HG02970 (cell line): Measurements from ENCODE around the gene ANTXR1.

ENCODE experiments used
- ATAC-seq: cut with Tn5 transposase; IDR thresholded peaks from one replicate; pipeline ENCODE4 v1.9.1; 2021; ENCODE audit warnings: mild to moderate bottlenecking, moderate library complexity, moderate number of reproducible peaks; ENCODE audit not compliant: unreplicated experiment, low FRiP score

The ANTXR1 gene

DNA sequence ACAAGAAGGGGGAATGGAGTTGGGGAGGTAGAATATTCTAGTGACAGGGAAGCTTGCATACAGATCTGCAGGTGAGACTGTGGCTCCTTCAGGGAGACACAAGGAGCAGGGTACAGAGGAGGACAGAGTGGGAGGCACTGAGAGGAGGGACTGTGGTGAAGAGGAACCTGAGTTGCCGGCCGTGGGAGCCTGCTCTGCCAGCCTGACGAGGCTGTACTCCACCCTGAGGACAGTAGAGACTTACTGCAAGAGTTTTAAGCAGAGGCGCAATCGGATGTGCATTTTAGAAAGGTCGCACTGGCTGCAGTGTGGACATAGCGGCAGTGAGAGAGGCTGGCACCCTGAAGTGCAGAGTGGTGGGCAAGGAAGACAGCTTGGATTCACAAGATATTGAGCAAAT lies 188.3 kb downstream of the ANTXR1 start:
- no peak for ATAC-seq

DNA sequence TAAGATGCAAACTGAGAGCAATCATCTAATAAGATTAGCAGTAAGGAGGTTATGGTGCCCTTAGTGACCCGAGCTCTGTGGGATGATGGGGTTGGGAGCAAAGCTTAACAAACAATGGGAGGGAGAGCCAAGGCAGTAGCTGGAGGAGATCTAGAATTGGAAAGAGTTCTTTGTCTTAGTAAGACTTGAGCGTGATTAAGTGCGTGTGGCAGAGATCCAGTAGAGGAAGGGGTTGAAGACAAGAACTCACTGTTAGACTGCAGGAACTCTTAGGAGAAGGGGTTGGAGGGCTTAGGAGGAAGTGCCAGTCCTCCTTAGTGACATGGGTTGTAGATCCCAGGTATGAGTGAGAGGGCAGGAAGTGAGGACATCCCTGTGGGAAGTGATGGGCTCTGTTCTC lies 189.3 kb downstream of the ANTXR1 start:
- ATAC-seq, result no peak

DNA sequence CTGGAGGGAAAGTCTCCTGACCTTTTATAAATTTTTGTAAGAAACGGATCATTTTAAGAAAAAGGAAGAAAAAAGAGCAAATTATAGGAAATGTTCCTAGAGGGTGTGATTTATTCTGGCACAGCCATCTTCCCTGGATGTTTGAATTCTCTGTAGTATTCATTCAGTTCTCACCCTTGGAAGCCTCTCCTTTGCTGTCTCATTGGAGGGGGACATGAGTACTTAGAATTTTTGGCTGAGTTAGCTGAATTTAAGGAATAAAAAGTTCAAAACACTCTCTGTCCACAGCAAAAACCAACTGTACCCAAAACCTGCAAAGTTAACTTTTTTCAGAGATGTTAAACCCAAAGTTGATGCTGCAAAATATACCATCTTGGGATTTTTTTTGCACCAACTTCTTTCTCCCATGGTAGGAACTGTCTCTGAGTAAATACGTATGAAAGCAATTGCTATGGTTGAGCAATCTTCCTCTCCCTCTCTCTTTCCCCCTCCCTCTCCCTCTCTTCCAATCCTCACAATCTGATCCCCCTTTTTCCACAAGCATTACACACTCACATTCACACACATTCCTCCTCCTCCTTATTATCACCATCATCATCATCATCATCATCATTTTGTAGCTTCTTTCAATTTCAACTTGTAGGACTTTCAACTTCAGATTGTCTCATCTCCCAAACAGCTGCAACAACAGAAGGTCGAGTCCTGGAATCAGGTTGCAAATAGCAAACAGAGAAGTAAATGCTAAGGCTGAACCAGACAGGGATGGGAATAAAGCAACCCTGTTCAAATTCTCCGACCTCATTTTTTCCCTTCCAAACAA lies 190.4 kb downstream of the ANTXR1 start:
- no peak for ATAC-seq

DNA sequence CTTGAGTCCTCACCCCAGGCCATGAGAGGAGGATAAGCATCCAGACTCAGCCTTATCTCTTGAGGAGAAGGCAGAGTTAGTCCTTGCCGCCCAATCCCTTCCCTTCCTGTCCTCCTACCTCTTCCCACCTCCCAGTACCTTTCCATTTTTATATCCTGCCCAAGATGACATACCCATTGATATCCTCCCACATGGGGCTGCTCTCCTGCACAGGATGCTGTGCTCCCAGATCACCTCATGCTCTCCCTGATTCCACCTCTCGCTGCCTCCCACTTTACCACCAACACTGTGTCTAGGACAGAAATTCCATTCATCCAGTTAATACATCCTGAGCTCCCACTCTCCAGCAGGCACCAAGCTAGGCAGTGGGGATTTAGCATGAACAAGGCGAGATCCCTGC lies 191.7 kb downstream of the ANTXR1 start:
- ATAC-seq, result no peak

DNA sequence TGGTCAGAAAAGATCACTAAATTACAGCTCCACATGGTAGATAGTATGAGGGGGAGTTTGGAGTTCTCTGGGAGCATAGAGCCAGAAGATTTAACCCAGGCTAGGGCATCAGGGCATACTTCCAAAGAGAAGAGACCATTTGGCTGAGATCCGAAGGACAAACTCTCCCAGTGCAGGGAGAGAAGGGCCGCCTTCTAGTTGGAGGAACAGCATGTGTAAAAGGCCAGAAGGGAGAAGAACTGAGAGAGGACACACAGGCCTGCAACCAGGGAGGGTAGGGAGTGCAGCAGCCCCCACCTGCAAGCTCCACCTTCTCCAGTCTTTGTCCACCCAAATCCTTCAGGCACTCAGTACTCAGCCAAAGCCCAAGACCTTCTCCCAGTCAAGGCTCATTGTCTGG lies 192.1 kb downstream of the ANTXR1 start:
- ATAC-seq, result no peak

DNA sequence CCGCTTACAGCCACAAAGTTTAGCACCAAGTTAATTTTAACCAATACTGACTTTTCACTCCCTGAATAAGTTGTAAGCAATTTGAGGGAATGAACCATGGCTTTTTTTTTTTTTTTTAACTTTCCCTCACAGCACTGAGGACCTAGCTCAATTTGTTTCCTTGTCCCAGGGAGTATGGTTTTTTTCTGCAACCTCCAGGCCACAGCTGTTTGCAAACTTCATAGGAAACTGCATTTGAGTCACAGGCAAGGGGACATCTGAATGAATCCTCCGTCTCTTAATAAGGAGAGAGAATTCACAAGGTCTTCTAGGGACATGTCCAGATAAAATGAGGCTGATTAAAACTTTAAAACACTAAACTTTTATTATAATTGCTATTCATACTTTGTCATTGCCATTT lies 192.5 kb downstream of the ANTXR1 start:
- no peak for ATAC-seq

DNA sequence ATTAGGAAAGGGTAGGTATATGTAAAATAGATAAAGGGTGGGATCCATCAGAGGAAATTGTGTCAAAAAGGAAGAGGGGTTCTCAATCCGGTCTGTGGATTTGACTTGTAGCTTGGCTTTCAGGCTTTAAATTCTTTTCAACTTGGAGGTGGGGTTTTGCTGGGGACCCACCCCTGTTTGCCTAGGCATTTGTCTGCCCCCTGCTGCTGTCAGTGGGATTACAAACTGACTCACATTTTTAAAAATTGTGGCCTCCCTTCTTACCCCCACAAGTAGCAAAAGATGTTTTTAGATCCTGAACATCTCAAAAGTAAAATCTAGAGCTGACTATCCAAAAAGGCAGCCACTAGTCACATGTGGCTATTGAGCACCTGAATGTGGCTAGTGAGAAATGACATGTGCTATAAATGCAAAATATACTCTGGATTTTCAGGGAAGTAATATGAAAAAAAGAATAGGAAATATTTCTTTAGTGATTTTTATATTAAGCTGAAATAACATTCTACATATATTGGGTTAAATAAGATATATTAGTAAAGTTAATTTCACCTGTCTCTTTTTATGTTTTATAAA lies 195.1 kb downstream of the ANTXR1 start:
- no peak for ATAC-seq

DNA sequence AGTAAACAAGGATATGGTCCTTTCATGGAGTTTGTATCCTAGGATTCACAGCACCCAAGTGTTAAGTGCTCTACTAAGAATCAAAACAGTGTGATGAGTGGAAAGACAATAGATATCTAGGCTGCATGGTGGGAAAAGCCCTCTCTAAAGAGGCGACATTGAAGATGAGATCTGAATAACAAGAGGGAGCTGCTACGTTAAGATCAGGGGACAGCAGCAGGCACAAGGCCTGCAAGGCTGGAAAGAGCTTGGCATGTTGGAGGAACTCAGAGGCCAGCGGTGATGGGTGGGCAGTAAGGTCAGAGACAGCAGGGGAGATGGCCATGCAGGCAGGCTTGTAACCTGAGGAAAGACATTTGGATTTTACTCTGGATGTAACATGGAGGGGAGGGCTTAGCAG lies 196.5 kb downstream of the ANTXR1 start:
- no peak for ATAC-seq

DNA sequence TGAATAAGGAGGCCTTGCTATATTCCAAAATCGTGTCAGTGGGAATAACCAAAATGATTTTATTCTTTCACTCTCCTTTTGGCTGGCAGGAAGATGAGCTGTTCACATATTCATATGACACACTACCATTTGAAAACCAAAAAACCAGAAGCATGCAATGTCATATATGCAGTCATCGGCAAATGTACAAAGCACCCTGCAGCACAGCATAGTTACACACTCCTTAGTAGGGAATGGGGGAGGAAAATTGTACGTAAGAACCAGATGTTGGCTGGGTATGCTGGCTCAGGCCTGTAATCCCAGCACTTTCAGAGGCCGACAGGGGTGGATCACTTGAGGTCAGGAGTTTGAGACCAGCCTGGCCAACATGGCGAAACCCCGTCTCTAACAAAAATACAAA lies 197.4 kb downstream of the ANTXR1 start:
- no peak for ATAC-seq

DNA sequence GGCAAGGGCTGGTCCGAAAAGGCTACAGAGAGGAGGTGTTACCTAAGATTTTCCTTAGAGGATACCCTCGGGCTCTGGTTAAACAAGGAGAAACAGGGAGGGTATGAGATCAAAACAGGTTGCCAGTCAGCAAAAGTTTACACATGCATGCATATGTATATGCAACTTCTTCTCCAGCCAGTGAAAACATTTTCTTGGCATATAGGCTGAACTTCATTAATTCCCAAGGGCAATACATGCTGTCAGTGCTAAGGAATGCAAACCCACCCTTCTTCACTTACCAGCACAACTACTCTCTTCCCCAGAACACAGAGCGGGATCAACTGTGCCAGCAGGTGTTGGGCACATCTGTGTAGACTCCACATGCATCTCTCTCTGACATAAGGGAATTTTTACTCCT lies 198.1 kb downstream of the ANTXR1 start:
- ATAC-seq, result no peak

DNA sequence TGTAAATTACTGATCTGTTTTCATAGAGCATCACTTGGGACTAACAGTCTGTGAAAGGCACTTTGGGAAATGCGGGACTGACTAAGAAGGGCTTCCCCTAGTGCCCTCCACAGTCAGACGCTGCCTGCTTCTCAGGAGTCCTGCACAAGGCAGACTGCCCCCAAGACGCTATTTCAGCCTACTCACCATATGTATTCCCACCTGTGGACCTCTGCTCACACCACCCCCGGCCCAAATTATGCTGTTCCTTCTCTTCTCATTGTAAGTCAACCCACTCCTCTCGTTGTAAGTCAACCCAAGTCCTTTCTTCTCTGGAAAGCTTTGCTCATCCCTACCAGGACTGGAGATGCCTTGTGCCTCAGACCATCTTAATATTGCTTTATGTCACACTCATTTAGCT lies 198.7 kb downstream of the ANTXR1 start:
- ATAC-seq, result no peak

DNA sequence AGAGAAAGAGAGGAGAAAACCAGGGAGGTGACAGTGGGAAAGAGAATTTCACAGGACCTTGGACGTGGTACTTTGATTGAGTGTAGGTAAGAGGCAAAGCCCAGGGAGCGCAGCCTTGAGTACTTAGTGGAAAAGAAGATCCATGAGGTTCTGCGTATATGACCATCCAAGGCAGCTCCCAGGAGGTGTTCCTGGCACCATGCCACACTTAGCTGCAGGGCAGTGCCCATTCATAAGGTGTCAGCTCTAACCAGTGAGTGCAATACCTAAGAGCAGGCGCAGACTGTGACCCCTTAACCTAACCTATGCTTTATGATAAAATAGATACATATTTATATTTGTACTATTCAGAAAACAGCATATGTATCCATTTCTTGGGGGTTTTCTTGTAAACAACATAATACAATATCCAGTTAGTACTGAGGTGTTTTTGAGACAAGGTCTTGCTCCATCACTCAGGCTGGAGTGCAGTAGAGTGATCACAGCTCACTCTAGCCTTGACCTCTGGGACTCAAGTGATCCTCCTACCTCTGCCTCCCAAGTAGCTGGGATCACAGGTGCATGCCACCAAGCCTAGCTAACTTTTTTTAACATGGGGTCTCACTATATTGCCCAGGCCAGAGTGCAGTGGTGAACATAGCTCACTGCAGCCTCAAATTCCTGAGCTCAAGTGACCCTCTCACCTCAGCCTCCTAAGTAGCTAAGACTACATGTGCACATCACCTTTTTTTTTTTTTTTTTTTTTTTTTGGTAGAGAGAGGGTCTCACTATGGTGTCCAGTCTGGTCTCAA lies 199.5 kb downstream of the ANTXR1 start:
- no peak for ATAC-seq

DNA sequence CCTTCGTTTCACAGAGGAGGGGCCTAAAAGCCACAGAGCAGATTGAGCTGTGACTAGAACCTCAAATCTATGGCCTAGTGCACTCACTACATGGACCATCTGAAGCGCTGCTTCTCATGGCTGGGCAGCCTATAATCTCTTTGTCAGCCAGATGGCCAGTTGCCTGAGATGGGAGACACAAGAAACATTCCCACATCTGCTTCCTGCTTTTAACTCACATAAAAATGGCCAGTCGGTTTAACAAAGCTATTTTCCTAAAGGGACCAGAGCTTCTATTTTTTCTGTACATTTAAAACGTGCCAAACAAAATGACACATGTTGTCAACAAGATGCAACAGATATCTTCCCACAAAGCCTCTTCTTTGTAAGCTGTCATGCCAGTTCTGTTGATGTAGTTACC lies 200.2 kb downstream of the ANTXR1 start:
- ATAC-seq, result no peak

DNA sequence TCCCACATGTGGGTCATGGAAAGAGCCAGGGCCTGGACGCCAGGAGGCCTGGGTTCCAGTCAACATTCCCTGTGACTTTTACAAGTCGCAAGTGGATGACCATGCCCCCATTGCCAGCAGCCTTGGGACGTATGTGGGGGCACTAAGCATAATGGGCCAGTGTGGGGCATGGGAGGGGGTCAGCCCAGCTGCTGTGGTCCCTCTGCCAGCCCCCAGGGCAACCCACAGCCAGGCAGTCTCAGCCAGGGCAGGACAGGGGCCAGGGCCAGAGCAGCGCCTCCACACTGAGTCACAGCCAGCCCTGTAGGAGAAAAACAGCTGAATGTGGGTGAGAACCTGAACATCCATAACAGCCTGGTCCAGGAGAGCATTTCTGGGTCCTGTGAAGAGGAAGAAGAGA lies 200.8 kb downstream of the ANTXR1 start:
- no peak for ATAC-seq

DNA sequence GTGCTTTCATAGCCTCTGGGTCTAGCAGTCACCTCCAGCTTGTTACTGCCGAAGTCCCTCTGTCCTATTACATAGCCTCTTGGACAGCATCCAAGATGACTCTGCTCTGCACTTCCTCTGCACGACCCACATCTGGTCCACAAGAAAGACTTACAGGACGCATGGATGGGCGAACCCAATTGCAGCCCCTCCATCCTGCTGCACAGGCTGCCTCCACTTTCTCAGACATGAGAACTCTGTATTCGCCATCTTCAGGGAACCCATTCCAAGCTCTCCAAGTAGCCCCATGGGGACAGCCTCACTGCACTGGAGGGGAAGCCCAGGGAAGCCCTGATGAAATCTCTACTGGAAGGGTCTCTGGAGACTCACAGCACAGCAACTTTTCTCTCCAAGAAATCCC lies 201.9 kb downstream of the ANTXR1 start:
- ATAC-seq, result no peak

DNA sequence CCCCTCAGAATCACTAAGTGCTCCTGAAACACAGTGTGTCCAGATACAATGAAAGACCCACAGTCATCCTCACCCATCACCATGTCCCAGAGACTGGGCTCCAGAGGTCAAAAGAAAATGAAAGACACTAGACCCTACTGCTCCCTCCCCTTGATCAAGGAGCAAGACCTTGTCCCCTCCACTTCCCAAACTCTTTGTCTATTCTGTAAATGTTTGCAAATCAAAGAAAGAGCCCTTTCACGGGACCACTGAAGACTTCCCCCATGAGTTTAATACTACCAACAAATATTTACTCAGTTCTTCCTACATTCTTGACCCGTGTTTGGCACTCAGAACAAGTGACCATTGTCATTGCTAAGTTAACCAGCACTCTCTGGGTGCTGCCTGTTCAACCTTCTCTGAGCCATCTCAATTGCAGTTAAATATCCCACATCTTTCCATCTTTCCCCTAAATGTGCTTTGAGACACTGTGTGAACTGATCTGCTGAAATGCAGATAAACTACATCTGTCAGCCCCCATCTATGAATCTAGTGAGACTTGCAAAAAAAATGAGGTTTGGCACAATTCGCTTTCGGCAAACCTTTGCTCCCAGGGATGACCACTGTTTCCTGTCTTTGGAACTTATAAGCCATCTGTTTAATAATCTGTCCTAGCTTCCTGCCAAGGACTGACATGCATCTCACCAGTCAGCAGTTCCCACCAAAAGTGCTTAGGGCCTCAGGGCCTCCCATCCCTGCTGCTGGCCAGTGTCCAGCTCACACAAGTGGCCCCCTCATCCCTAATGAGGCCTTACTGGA lies 203.8 kb downstream of the ANTXR1 start:
- ATAC-seq, result no peak

DNA sequence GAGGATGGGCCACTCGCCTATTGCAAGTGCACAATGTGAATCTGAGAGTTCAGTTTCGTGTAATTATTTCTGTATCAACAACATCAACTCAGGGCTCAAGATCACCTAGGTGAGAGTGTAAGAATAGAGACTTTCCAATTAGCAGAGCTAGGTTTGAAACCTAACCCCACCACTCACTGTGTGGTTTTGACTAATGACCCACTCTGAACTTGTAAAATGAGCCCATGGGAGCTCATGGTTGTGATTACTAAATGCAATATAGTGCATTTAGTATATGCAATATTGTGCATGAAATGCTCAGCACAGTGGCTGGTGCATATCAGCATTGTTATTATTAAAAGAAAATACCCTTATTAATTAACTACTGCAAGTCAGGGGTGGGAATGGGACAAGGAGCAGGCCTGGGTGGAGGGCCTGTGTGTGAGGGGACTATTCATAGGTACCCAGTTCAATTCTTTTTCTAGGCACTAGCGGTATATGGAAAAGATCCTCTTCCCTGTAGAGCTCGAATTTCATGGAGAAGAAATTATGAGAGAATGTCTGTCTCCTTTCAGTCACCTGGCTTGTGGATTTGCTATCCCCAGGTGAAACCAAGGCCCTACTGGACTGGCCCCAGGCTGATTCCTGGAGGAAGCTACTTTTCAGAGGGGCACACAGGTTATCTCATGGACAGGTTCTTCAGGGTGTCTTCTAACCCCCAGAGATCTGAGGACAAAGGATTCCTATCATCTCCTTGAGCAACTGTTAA lies 204.5 kb downstream of the ANTXR1 start:
- no peak for ATAC-seq

DNA sequence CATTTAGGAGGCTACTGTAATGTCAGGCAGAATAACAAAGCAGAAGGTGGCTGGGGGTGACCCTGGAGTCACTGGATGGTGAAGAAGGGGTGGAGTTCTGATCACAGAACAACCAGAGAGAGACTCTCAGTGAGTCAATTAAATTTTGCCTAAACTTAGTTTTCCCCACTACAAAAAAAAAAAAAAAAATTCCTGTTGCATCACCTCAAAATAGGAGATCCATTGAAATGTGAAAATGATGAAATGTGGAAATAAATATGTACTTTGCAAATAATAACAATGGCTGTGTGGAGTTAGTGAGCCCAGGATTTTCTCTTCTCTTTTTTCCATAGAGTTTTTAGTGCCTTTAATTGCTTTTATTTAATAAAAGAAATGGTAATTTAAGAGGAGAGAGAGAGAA lies 208.5 kb downstream of the ANTXR1 start:
- ATAC-seq, result no peak

DNA sequence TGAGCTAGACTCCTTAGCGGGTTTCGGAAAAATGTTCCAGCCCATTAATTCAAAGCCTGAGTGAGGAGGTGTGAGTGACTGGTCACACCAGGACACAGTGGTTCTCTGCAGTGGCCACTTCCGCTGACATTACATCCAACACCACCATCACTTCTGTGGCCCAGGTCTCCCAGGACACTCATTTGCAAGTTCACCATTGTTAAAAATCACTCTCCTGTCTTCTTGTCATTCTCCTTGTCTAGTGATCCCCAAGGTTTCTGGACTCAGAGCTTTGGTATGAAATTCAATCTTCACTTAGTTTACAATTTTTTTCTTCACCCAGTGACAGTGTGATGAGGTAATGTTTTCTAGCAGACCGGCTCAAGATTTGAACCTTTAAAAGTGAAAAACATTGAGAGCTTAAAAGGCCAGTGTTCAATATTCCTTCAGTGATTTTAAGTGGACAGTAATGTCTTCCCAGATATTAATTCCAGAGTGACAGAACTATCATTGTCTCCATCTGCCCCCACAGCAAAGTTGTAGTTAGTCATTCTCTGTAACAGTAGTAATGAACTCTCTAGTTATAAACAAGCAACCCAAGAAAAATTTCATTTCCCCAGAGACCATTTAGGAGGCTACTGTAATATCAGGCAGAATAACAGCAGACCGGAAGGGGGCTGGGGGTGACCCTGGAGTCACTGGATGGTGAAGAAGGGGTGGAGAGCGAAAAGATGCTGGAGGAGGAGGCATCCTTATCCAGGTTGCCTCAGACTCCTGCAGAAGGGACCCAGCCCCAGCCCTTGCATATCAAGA lies 209.2 kb downstream of the ANTXR1 start:
- ATAC-seq, result no peak
